ENCODE results near the gene PAX3. TPM values are rescaled to one million over a fixed set of nuclear protein-coding genes. Genes with fewer than 3 reads are reported as not detected.

Gene PAX3
- total RNA-seq, 1 experiment from 2014 or later: not detected

DNA sequence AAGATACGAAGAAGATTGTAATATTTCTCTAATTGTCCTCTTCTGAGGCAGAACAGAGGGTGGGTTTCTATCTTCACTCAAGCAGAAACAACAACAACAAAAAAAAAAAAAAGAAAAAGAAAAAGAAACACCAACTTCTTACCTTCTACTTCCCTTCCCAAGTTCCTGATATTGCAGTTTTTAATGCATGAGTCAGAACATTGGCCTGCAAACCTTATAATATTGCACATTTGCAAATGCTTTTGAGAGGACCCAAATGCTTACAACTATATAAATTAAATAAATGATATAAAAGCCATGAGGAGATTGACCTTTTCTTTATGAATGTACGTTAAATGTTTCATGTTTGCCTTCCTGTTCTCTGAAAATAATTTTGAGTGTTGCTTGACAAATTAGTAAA, 37.3 kb downstream of the PAX3 start:
- no peaks in the 10 kb centered on the region for H3K4me1 Mint-ChIP-seq (ENCODE audit: low read depth, unreplicated experiment)
- ChIA-PET POLR2A (no interaction called here), CTCF (no interaction called here)
- no peaks in the 10 kb centered on the region for H3K4me1 ChIP-seq
- H3K36me3 Mint-ChIP-seq (ENCODE audit: insufficient read depth, unreplicated experiment): no peaks in the 10 kb centered on the region
- no peaks in the 10 kb centered on the region for H3K9me3 ChIP-seq
- H3K27me3 ChIP-seq (replicated peaks; ENCODE audit: control insufficient read depth, insufficient read depth, low read length): no peaks in the 10 kb centered on the region
- intact Hi-C loops (cut with micrococcal nuclease; ENCODE audit: unreplicated experiment): no loop called here
- H3K4me3 ChIP-seq (ENCODE audit: low read depth, low read length): no peak overlapping the region
- peaks cover 11% of the 10 kb centered on the region for H3K27me3 Mint-ChIP-seq (ENCODE audit: insufficient read depth, unreplicated experiment)
- H3K9me3 Mint-ChIP-seq (ENCODE audit: unreplicated experiment): no peaks in the 10 kb centered on the region
- no peak overlapping the region for H3K27ac Mint-ChIP-seq (ENCODE audit: unreplicated experiment)
- no TSS peak for BruUV-seq (replicated peaks)
- TF ChIP-seq, protein P1, sequence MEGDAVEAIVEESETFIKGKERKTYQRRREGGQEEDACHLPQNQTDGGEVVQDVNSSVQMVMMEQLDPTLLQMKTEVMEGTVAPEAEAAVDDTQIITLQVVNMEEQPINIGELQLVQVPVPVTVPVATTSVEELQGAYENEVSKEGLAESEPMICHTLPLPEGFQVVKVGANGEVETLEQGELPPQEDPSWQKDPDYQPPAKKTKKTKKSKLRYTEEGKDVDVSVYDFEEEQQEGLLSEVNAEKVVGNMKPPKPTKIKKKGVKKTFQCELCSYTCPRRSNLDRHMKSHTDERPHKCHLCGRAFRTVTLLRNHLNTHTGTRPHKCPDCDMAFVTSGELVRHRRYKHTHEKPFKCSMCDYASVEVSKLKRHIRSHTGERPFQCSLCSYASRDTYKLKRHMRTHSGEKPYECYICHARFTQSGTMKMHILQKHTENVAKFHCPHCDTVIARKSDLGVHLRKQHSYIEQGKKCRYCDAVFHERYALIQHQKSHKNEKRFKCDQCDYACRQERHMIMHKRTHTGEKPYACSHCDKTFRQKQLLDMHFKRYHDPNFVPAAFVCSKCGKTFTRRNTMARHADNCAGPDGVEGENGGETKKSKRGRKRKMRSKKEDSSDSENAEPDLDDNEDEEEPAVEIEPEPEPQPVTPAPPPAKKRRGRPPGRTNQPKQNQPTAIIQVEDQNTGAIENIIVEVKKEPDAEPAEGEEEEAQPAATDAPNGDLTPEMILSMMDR (IDR thresholded peaks at IDR 0.05; ENCODE audit: insufficient read depth in 1 of 2, low read depth in 1 of 2, low read length in 1 of 2, severe bottlenecking in 1 of 2, unreplicated experiment in 1 of 2): no peak
- no peak for DNase-seq
- H3K4me3 Mint-ChIP-seq (ENCODE audit: unreplicated experiment): no peak overlapping the region
- no peaks in the 10 kb centered on the region for H3K36me3 ChIP-seq (ENCODE audit: control insufficient read depth, insufficient read depth, low read length)

DNA sequence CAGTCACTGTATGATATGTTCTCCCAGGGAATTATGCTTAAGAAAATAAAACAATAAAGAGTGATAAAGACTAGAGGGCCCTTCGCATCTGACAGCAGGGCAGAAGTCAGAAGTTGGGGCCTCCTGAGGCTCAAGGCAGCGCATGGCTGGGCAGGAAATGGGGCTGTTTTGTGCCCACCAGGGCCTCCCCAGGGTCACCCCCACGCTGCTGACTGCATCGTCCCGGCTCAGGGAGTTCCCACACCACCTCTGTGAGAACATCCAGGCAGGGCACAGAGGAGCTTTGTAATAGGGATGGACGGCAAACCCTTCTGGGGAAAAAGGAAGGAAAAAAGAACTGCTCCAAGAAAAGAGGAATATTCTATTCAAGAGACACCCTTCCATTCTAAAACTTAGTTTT, 41.2 kb downstream of the PAX3 start:
- no peak overlapping the region for H3K27ac Mint-ChIP-seq (ENCODE audit: unreplicated experiment)
- H3K27me3 ChIP-seq (replicated peaks; ENCODE audit: control insufficient read depth, insufficient read depth, low read length): no peaks in the 10 kb centered on the region
- TF ChIP-seq, protein P1 (IDR thresholded peaks at IDR 0.05; ENCODE audit: insufficient read depth in 1 of 2, low read depth in 1 of 2, low read length in 1 of 2, severe bottlenecking in 1 of 2, unreplicated experiment in 1 of 2): no peak
- H3K4me3 ChIP-seq (ENCODE audit: low read depth, low read length): no peak overlapping the region
- H3K36me3 Mint-ChIP-seq (ENCODE audit: insufficient read depth, unreplicated experiment): no peaks in the 10 kb centered on the region
- H3K9me3 Mint-ChIP-seq (ENCODE audit: unreplicated experiment): no peaks in the 10 kb centered on the region
- intact Hi-C loops (cut with micrococcal nuclease; ENCODE audit: unreplicated experiment): no loop called here
- ChIA-PET POLR2A (no interaction called here), CTCF (no interaction called here)
- H3K4me1 ChIP-seq: no peaks in the 10 kb centered on the region
- H3K27me3 Mint-ChIP-seq (ENCODE audit: insufficient read depth, unreplicated experiment): peaks cover 14% of the 10 kb centered on the region
- H3K9me3 ChIP-seq: no peaks in the 10 kb centered on the region
- BruUV-seq (replicated peaks): no TSS peak
- H3K4me1 Mint-ChIP-seq (ENCODE audit: low read depth, unreplicated experiment): no peaks in the 10 kb centered on the region
- DNase-seq: no peak
- no peaks in the 10 kb centered on the region for H3K36me3 ChIP-seq (ENCODE audit: control insufficient read depth, insufficient read depth, low read length)
- H3K4me3 Mint-ChIP-seq (ENCODE audit: unreplicated experiment): no peak overlapping the region

DNA sequence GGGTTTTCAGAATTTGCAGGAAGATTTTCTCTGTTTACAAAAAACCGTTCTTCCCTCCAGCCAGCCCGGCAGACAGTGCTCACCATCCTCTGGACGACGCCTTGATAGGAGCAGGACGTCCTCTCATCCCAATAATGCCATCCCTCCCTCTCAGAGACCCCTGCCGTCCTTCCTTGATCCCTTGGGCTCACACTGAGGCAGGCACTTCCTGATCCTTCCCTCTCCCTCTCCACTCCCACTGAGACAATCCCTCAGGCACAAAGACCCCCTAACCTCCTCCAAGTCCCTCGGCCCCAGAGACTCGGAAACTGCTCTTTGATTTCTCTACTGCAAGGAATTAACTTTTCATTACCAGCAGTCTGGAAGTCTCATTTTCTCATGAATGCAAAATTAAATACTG, 42.5 kb downstream of the PAX3 start:
- no peaks in the 10 kb centered on the region for H3K9me3 Mint-ChIP-seq (ENCODE audit: unreplicated experiment)
- H3K27me3 Mint-ChIP-seq (ENCODE audit: insufficient read depth, unreplicated experiment): peaks cover 18% of the 10 kb centered on the region
- H3K27ac Mint-ChIP-seq (ENCODE audit: unreplicated experiment): no peak overlapping the region
- Histone ChIP-seq H3K4me1 (no peaks in the 10 kb centered on the region), H3K9me3 (no peaks in the 10 kb centered on the region), H3K36me3 (ENCODE audit: control insufficient read depth, insufficient read depth, low read length) (no peaks in the 10 kb centered on the region), H3K4me3 (ENCODE audit: low read depth, low read length) (no peak overlapping the region), H3K27me3 (replicated peaks; ENCODE audit: control insufficient read depth, insufficient read depth, low read length) (no peaks in the 10 kb centered on the region)
- no peaks in the 10 kb centered on the region for H3K36me3 Mint-ChIP-seq (ENCODE audit: insufficient read depth, unreplicated experiment)
- no peak for DNase-seq
- TF ChIP-seq, protein P1 (IDR thresholded peaks at IDR 0.05; ENCODE audit: insufficient read depth in 1 of 2, low read depth in 1 of 2, low read length in 1 of 2, severe bottlenecking in 1 of 2, unreplicated experiment in 1 of 2): no peak
- BruUV-seq (replicated peaks): no TSS peak
- intact Hi-C loops (cut with micrococcal nuclease; ENCODE audit: unreplicated experiment): no loop called here
- CTCF ChIA-PET: no interaction called here
- no peaks in the 10 kb centered on the region for H3K4me1 Mint-ChIP-seq (ENCODE audit: low read depth, unreplicated experiment)
- POLR2A ChIA-PET: no interaction called here
- no peak overlapping the region for H3K4me3 Mint-ChIP-seq (ENCODE audit: unreplicated experiment)
